ENCODE data around the gene ASTN2. TPM values are rescaled to one million over a fixed set of nuclear protein-coding genes. Genes with fewer than 3 reads are reported as not detected.

The ASTN2 gene
- total and polyA plus RNA-seq, 2 experiments from 2014 or later, result 7.0 to 24.6 TPM

DNA sequence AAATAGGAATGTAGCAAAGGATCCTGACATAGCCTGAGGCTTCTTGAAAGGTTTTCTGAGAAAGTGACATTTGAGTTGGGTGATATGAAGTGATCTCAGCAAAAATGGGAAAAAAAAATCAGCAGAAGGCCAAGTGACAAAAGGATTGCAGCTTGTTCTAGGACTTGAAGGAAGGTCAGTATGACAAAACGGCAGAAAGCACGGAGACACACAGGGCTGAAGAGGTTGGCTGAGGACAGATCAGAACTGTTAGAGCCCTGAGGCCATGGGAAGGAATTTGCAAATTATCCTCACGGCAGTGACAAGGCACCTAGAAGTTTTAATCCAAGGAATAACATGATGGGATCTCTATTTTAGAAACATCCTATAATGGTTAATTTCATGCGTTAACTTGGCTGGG is 696.7 kb downstream of the ASTN2 start:
- no peak overlapping the region for H3K4me2 ChIP-seq
- H2AFZ ChIP-seq, result no peak overlapping the region
- Mint-ChIP-seq H3K4me1 (peaks cover 27% of the 10 kb centered on the region), H3K36me3 (ENCODE audit: low read depth) (no peaks in the 10 kb centered on the region), H3K27me3 (ENCODE audit: insufficient read depth, low read depth, poor library complexity) (no peaks in the 10 kb centered on the region), H3K27ac (no peak overlapping the region; the same call in 1 of the 2 replicates), H3K9me3 (no peaks in the 10 kb centered on the region), H3K4me3 (no peak overlapping the region)
- no peaks in the 10 kb centered on the region for H3K27me3 ChIP-seq (ENCODE audit: insufficient read depth)
- H3K9me2 ChIP-seq (ENCODE audit: insufficient read depth), result peaks cover 10% of the 10 kb centered on the region; the same call in 1 of the 2 replicates
- H3K4me3 ChIP-seq, result no peak overlapping the region
- ATAC-seq (no peak), DNase-seq (ENCODE audit: low spot score) (no peak)
- TF ChIP-seq ZNF114 (CRISPR knock-in tag; IDR thresholded peaks at IDR 0.05) (no peak), POLR2AphosphoS5 (IDR thresholded peaks at IDR 0.05; ENCODE audit: low read depth) (no peak), NANOG (IDR thresholded peaks at IDR 0.05; ENCODE audit: borderline replicate concordance) (no peak), EZH2phosphoT487 (IDR thresholded peaks at IDR 0.05; ENCODE audit: unreplicated experiment) (no peak), JUNB (IDR thresholded peaks at IDR 0.05; ENCODE audit: unreplicated experiment) (no peak), EZH2 (IDR thresholded peaks at IDR 0.05; ENCODE audit: low read depth, unreplicated experiment) (no peak), CREB1 (CRISPR knock-in tag; IDR thresholded peaks at IDR 0.05; ENCODE audit: low read depth) (no peak)
- TF ChIP-seq, protein P1, sequence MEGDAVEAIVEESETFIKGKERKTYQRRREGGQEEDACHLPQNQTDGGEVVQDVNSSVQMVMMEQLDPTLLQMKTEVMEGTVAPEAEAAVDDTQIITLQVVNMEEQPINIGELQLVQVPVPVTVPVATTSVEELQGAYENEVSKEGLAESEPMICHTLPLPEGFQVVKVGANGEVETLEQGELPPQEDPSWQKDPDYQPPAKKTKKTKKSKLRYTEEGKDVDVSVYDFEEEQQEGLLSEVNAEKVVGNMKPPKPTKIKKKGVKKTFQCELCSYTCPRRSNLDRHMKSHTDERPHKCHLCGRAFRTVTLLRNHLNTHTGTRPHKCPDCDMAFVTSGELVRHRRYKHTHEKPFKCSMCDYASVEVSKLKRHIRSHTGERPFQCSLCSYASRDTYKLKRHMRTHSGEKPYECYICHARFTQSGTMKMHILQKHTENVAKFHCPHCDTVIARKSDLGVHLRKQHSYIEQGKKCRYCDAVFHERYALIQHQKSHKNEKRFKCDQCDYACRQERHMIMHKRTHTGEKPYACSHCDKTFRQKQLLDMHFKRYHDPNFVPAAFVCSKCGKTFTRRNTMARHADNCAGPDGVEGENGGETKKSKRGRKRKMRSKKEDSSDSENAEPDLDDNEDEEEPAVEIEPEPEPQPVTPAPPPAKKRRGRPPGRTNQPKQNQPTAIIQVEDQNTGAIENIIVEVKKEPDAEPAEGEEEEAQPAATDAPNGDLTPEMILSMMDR (conservative IDR thresholded peaks at IDR 0.05; ENCODE audit: low read depth in 2 of 2), result no peak
- TF ChIP-seq, protein P2, sequence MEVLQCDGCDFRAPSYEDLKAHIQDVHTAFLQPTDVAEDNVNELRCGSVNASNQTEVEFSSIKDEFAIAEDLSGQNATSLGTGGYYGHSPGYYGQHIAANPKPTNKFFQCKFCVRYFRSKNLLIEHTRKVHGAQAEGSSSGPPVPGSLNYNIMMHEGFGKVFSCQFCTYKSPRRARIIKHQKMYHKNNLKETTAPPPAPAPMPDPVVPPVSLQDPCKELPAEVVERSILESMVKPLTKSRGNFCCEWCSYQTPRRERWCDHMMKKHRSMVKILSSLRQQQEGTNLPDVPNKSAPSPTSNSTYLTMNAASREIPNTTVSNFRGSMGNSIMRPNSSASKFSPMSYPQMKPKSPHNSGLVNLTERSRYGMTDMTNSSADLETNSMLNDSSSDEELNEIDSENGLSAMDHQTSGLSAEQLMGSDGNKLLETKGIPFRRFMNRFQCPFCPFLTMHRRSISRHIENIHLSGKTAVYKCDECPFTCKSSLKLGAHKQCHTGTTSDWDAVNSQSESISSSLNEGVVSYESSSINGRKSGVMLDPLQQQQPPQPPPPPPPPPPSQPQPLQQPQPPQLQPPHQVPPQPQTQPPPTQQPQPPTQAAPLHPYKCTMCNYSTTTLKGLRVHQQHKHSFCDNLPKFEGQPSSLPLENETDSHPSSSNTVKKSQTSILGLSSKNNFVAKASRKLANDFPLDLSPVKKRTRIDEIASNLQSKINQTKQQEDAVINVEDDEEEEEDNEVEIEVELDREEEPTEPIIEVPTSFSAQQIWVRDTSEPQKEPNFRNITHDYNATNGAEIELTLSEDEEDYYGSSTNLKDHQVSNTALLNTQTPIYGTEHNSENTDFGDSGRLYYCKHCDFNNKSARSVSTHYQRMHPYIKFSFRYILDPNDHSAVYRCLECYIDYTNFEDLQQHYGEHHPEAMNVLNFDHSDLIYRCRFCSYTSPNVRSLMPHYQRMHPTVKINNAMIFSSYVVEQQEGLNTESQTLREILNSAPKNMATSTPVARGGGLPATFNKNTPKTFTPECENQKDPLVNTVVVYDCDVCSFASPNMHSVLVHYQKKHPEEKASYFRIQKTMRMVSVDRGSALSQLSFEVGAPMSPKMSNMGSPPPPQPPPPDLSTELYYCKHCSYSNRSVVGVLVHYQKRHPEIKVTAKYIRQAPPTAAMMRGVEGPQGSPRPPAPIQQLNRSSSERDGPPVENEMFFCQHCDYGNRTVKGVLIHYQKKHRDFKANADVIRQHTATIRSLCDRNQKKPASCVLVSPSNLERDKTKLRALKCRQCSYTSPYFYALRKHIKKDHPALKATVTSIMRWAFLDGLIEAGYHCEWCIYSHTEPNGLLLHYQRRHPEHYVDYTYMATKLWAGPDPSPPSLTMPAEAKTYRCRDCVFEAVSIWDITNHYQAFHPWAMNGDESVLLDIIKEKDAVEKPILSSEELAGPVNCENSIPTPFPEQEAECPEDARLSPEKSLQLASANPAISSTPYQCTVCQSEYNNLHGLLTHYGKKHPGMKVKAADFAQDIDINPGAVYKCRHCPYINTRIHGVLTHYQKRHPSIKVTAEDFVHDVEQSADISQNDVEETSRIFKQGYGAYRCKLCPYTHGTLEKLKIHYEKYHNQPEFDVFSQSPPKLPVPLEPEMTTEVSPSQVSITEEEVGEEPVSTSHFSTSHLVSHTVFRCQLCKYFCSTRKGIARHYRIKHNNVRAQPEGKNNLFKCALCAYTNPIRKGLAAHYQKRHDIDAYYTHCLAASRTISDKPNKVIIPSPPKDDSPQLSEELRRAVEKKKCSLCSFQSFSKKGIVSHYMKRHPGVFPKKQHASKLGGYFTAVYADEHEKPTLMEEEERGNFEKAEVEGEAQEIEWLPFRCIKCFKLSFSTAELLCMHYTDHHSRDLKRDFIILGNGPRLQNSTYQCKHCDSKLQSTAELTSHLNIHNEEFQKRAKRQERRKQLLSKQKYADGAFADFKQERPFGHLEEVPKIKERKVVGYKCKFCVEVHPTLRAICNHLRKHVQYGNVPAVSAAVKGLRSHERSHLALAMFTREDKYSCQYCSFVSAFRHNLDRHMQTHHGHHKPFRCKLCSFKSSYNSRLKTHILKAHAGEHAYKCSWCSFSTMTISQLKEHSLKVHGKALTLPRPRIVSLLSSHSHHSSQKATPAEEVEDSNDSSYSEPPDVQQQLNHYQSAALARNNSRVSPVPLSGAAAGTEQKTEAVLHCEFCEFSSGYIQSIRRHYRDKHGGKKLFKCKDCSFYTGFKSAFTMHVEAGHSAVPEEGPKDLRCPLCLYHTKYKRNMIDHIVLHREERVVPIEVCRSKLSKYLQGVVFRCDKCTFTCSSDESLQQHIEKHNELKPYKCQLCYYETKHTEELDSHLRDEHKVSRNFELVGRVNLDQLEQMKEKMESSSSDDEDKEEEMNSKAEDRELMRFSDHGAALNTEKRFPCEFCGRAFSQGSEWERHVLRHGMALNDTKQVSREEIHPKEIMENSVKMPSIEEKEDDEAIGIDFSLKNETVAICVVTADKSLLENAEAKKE (CRISPR knock-in tag; IDR thresholded peaks at IDR 0.05), result no peak
- TF ChIP-seq, protein P3, sequence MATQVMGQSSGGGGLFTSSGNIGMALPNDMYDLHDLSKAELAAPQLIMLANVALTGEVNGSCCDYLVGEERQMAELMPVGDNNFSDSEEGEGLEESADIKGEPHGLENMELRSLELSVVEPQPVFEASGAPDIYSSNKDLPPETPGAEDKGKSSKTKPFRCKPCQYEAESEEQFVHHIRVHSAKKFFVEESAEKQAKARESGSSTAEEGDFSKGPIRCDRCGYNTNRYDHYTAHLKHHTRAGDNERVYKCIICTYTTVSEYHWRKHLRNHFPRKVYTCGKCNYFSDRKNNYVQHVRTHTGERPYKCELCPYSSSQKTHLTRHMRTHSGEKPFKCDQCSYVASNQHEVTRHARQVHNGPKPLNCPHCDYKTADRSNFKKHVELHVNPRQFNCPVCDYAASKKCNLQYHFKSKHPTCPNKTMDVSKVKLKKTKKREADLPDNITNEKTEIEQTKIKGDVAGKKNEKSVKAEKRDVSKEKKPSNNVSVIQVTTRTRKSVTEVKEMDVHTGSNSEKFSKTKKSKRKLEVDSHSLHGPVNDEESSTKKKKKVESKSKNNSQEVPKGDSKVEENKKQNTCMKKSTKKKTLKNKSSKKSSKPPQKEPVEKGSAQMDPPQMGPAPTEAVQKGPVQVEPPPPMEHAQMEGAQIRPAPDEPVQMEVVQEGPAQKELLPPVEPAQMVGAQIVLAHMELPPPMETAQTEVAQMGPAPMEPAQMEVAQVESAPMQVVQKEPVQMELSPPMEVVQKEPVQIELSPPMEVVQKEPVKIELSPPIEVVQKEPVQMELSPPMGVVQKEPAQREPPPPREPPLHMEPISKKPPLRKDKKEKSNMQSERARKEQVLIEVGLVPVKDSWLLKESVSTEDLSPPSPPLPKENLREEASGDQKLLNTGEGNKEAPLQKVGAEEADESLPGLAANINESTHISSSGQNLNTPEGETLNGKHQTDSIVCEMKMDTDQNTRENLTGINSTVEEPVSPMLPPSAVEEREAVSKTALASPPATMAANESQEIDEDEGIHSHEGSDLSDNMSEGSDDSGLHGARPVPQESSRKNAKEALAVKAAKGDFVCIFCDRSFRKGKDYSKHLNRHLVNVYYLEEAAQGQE (IDR thresholded peaks at IDR 0.05; ENCODE audit: unreplicated experiment), result no peak
- TF ChIP-seq, protein P4, sequence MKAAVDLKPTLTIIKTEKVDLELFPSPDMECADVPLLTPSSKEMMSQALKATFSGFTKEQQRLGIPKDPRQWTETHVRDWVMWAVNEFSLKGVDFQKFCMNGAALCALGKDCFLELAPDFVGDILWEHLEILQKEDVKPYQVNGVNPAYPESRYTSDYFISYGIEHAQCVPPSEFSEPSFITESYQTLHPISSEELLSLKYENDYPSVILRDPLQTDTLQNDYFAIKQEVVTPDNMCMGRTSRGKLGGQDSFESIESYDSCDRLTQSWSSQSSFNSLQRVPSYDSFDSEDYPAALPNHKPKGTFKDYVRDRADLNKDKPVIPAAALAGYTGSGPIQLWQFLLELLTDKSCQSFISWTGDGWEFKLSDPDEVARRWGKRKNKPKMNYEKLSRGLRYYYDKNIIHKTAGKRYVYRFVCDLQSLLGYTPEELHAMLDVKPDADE (IDR thresholded peaks at IDR 0.05), result no peak
- H3K36me3 ChIP-seq (ENCODE audit: insufficient read depth), result no peaks in the 10 kb centered on the region
- H3F3A ChIP-seq (replicated peaks; ENCODE audit: low read depth), result no peaks in the 10 kb centered on the region
- peaks cover 20% of the 10 kb centered on the region for H3K4me1 ChIP-seq (ENCODE audit: insufficient read depth)
- 0 out of 2 replicates have a peak, but pooled peaks cover 4% of the 10 kb centered on the region for H4K20me1 ChIP-seq (replicated peaks; ENCODE audit: insufficient read depth)
- H3K79me2 ChIP-seq (replicated peaks; ENCODE audit: insufficient read depth), result no peaks in the 10 kb centered on the region
- H3K27ac ChIP-seq (ENCODE audit: low read depth), result no peak overlapping the region

Measured in GM23338 (cell line).